Measurements from ENCODE around the gene COL9A2. TPM values are rescaled to one million over a fixed set of nuclear protein-coding genes. Genes with fewer than 3 reads are reported as not detected.
A peak's percentile ranks its signal among the peaks of the same experiment; 100 is the strongest.
"Not testable (repeated sequence)": the region's sequence is repeated elsewhere in the genome, so short reads cannot be mapped to it uniquely, and the experiment has no call there.

Gene COL9A2
- total and polyA plus RNA-seq, 4 donors = 8.6 to 27.7 (median 13.2) TPM

DNA sequence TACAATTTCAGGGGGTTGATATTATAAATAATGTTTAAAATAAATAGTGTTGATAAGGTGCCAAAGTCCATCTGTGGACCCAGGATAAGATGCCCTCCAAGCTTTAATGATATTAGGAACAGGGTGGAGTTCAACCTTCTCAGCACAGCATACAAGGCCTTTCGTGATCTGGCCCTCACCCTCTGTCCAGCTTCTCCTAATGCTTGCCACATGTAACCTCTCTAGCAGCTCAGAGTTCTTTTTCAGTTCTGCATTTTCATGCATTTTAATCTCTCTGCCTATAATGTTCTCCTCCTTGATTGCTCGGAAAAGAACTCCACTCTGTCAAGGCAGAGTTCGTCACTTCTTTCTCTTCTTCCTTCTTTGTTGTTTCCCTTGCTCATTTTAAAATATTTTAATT, 35.0 kb upstream of the COL9A2 start:
- Histone ChIP-seq H3K4me3 (ENCODE audit: low read length in 2 of 2) (no peak overlapping the region), H3K27me3 (ENCODE audit: control insufficient read depth in 1 of 2, insufficient read depth in 2 of 2, low read length in 1 of 2) (no peaks in the 10 kb centered on the region), H3K27ac (ENCODE audit: low read depth in 1 of 2, low read length in 2 of 2) (no peak overlapping the region), H3K9me3 (ENCODE audit: control insufficient read depth, low read length) (no peaks in the 10 kb centered on the region), H3K36me3 (ENCODE audit: control insufficient read depth in 1 of 2, insufficient read depth in 2 of 2, low read length in 1 of 2) (no peaks in the 10 kb centered on the region), H3K4me1 (ENCODE audit: control insufficient read depth in 1 of 2, insufficient read depth in 2 of 2, low read length in 2 of 2) (no peaks in the 10 kb centered on the region)
- ATAC-seq (ENCODE audit: low FRiP score) (no peak), DNase-seq (no peak)
- WGBS, 2 donors = 85 to 89% methylated on average over 3 of the region's 3 CpGs
- intact Hi-C loops (cut with DNase I) = no loop called here

DNA sequence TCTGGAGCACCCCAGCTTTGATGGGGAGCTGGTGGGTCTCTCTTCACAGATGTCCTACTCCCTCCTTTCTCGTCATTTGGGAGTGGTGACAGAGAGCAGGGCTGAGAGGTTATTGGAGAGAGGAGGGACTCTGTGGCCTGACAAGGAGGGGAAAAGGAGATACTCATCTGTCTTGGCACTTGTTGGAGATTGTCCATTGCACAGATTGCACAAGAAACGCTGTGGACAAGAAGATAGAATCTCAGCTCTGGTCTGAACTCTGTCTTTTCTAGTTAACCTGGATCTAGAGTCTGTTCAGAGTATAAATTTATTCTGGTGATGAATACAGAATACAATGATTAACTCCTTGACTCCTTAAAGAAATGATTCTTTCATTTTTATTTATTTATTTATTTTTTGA, 34.0 kb upstream of the COL9A2 start:
- Histone ChIP-seq H3K4me1 (ENCODE audit: control insufficient read depth in 1 of 2, insufficient read depth in 2 of 2, low read length in 2 of 2) (no peaks in the 10 kb centered on the region), H3K36me3 (ENCODE audit: control insufficient read depth in 1 of 2, insufficient read depth in 2 of 2, low read length in 1 of 2) (no peaks in the 10 kb centered on the region), H3K27ac (ENCODE audit: low read depth in 1 of 2, low read length in 2 of 2) (no peak overlapping the region), H3K9me3 (ENCODE audit: control insufficient read depth, low read length) (no peaks in the 10 kb centered on the region), H3K4me3 (ENCODE audit: low read length in 2 of 2) (no peak overlapping the region), H3K27me3 (ENCODE audit: control insufficient read depth in 1 of 2, insufficient read depth in 2 of 2, low read length in 1 of 2) (no peaks in the 10 kb centered on the region)
- no peak for ATAC-seq (ENCODE audit: low FRiP score)
- intact Hi-C loops (cut with DNase I) = no loop called here
- 81 to 84% methylated on average over 2 of the region's 2 CpGs for WGBS, 2 donors
- no peak for DNase-seq

DNA sequence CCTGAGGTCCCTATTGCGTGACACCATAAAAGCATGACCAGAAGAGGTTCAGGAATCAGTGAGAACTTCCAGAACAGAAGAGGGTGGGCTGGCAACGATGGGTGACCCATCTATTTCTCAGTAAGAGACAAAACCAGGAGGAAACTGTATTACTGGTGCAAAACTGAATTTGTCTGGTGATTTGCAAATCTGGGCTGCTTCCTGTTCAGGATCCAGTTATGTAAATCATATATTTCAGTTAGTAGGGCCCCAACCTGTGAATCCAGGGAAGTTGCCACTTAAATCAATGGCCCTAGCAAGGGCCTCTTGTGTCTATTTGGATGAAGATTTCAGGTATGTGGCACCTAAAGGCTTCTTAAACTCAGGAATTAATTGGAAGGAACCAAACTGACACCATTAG, 33.3 kb upstream of the COL9A2 start:
- ATAC-seq (ENCODE audit: low FRiP score) = no peak

DNA sequence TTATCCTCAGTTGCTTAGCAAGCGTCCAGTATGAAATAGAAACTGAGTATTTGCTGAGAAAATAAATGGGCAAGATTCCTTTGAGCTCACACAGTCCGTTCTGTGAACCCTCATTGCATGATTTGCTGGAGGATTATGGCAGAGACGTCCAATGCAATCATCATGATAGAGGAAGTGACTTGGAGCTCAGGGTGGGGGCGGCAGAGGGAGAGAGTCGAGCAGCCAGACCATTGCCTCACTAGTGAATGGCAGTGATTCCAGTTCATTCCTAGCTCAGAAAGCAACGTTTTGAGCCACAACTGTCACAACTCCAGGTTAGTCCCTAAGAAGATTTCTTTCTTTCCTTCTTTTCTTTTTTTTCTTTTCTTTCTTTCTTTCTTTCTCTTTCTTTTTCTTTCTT, 27.5 kb upstream of the COL9A2 start:
- no peaks in the 10 kb centered on the region for H3K4me1 ChIP-seq (ENCODE audit: control insufficient read depth in 1 of 2, insufficient read depth in 2 of 2, low read length in 2 of 2)
- peaks cover 2% of the 10 kb centered on the region for H3K9me3 ChIP-seq (ENCODE audit: control insufficient read depth, low read length)
- H3K36me3 ChIP-seq (ENCODE audit: control insufficient read depth in 1 of 2, insufficient read depth in 2 of 2, low read length in 1 of 2) = no peaks in the 10 kb centered on the region
- 3 to 7% methylated on average over 6 of the region's 6 CpGs for WGBS, 2 donors
- ATAC-seq (ENCODE audit: low FRiP score) (peak; percentile 57), DNase-seq (peak in 1 of 2 donors; percentile 82)
- H3K27ac ChIP-seq (ENCODE audit: low read depth in 1 of 2, low read length in 2 of 2) = no peak overlapping the region
- H3K4me3 ChIP-seq (ENCODE audit: low read length in 2 of 2) = no peak overlapping the region
- no peaks in the 10 kb centered on the region for H3K27me3 ChIP-seq (ENCODE audit: control insufficient read depth in 1 of 2, insufficient read depth in 2 of 2, low read length in 1 of 2)
- intact Hi-C loops (cut with DNase I) = loop anchor here in 1 of 2 donors (5.0 kb wide), 1 partner anchor 58 kb away; no protein-coding TSS in a partner anchor

More for the DNA sequence above, 33.3 kb upstream of the COL9A2 start:
- no peaks in the 10 kb centered on the region for H3K4me1 ChIP-seq (ENCODE audit: control insufficient read depth in 1 of 2, insufficient read depth in 2 of 2, low read length in 2 of 2)
- 90 to 92% methylated on average over 2 of the region's 2 CpGs for WGBS, 2 donors
- H3K4me3 ChIP-seq (ENCODE audit: low read length in 2 of 2) = no peak overlapping the region
- intact Hi-C loops (cut with DNase I) = no loop called here
- H3K27me3 ChIP-seq (ENCODE audit: control insufficient read depth in 1 of 2, insufficient read depth in 2 of 2, low read length in 1 of 2) = no peaks in the 10 kb centered on the region
- H3K27ac ChIP-seq (ENCODE audit: low read depth in 1 of 2, low read length in 2 of 2) = no peak overlapping the region
- DNase-seq = no peak
- no peaks in the 10 kb centered on the region for H3K9me3 ChIP-seq (ENCODE audit: control insufficient read depth, low read length)
- H3K36me3 ChIP-seq (ENCODE audit: control insufficient read depth in 1 of 2, insufficient read depth in 2 of 2, low read length in 1 of 2) = no peaks in the 10 kb centered on the region

DNA sequence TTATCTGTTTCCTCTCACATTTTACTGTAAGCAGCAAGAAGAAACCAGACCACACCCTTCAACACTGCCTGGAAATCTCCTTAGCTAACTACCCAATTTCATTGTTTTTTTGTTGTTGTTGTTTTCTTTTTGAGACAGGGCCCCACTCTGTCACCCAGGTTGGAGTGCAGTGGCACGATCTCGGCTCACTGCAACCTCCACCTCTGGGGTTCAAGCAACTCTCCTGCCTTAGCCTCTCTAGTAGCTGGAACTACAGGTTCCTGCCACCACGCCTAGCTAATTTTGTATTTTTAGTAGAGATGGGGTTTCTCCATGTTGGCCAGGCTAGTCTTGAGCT, 25.3 kb upstream of the COL9A2 start:
- not testable (repeated sequence) for H3K4me3 ChIP-seq (ENCODE audit: low read length in 2 of 2); H3K4me1 ChIP-seq (ENCODE audit: control insufficient read depth in 1 of 2, insufficient read depth in 2 of 2, low read length in 2 of 2); H3K27ac ChIP-seq (ENCODE audit: low read depth in 1 of 2, low read length in 2 of 2); H3K9me3 ChIP-seq (ENCODE audit: control insufficient read depth, low read length); DNase-seq; ATAC-seq (ENCODE audit: low FRiP score); H3K27me3 ChIP-seq (ENCODE audit: control insufficient read depth in 1 of 2, insufficient read depth in 2 of 2, low read length in 1 of 2); H3K36me3 ChIP-seq (ENCODE audit: control insufficient read depth in 1 of 2, insufficient read depth in 2 of 2, low read length in 1 of 2)
- WGBS, 2 donors = 90 to 95% methylated on average over 3 of the region's 3 CpGs
- intact Hi-C loops (cut with DNase I) = loop anchor here in 1 of 2 donors (5.0 kb wide), 1 partner anchor 60 kb away; no protein-coding TSS in a partner anchor

DNA sequence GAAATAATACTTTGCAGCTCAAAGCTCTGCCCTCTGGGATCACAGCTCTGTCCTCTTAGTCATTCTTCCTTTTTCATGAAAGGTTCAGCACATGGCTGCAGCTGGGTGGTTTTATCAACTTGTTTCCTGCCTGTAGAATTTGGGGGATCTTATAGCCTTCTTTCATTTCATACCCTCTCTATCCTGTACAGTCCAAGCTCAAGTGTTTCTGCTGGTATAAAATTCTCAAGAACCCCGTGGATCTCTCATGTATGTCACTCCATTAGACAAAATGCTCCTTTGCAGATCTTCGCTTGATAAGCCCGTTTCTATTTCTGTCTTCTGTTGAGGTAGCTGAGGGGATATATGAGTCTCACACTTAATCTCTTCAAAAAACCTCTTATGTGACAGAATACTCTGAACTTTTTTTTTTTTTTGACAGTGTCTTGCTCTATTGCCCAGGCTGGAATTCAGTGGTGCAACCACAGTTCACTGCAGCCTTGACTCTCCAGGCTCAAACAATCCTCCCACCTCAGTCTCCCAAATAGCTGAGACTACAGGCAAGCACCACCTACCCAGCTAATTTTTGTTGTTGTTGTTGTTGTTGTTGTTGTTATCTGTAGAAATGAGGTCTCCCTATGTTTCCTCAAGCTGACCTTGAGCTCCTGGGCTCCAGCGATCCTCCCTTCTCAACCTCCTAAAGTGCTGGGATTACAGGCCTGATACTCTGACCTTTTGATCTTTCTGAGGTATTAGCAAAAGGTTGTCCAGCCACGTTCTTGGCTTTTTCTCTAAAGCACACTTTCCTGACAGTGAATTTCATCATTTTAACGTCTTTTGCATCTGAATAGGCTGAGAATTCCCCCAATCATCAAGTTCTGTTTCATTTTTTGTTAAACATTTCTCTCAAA, 24.6 kb upstream of the COL9A2 start:
- peaks cover 2% of the 10 kb centered on the region for H3K9me3 ChIP-seq (ENCODE audit: control insufficient read depth, low read length)
- DNase-seq = no peak
- H3K36me3 ChIP-seq (ENCODE audit: control insufficient read depth in 1 of 2, insufficient read depth in 2 of 2, low read length in 1 of 2) = no peaks in the 10 kb centered on the region
- H3K27me3 ChIP-seq (ENCODE audit: control insufficient read depth in 1 of 2, insufficient read depth in 2 of 2, low read length in 1 of 2) = no peaks in the 10 kb centered on the region
- no peaks in the 10 kb centered on the region for H3K4me1 ChIP-seq (ENCODE audit: control insufficient read depth in 1 of 2, insufficient read depth in 2 of 2, low read length in 2 of 2)
- intact Hi-C loops (cut with DNase I) = loop anchor here in 1 of 2 donors (5.0 kb wide), 1 partner anchor 61 kb away; no protein-coding TSS in a partner anchor
- WGBS, 2 donors = 74 to 76% methylated on average over 6 of the region's 6 CpGs
- H3K27ac ChIP-seq (ENCODE audit: low read depth in 1 of 2, low read length in 2 of 2) = no peak overlapping the region
- no peak for ATAC-seq (ENCODE audit: low FRiP score)
- H3K4me3 ChIP-seq (ENCODE audit: low read length in 2 of 2) = no peak overlapping the region

DNA sequence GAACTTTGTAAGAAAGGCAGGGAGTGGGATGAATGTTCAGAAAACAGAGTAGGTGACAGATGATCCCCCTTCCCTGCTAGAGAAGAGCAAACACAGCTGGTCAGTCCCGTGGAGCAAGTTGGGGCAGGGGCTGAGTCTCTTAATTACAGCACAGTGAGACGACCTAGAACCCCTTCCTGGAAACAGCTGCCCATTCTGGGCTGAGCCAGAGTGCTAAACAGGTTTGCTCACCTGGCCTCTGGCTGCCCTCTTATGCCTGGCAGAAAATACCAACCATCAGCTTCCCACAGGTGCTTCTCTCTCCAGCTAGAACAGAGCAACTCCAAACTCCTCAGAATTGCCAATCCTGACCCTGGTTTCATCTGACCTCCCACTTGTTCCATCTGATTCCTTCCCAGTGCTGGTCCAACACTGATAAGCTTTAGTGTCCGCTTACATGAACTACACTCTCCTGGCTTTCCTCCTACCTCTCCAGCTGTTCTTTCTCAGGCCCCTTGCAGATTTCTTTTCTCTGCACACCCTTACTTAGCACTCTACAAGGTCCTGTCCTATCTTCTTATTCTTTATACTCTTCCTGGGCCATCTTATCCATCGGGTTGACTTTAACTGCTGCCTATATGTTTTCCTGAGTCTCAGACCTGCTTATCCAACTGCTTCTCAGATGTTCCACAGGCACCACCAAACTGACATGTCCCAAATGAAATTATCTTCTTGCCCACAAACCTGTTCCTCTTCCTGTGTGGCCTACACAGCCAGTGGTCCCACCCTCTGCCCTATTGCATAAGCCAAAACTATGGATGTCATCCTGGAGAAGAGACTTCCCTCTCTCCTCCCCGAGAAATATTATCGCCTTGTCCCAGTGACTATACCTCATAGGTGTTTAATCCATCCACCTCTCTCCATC, 22.6 kb upstream of the COL9A2 start:
- 61 to 62% methylated on average over 6 of the region's 6 CpGs for WGBS, 2 donors
- no peaks in the 10 kb centered on the region for H3K27me3 ChIP-seq (ENCODE audit: control insufficient read depth in 1 of 2, insufficient read depth in 2 of 2, low read length in 1 of 2)

DNA sequence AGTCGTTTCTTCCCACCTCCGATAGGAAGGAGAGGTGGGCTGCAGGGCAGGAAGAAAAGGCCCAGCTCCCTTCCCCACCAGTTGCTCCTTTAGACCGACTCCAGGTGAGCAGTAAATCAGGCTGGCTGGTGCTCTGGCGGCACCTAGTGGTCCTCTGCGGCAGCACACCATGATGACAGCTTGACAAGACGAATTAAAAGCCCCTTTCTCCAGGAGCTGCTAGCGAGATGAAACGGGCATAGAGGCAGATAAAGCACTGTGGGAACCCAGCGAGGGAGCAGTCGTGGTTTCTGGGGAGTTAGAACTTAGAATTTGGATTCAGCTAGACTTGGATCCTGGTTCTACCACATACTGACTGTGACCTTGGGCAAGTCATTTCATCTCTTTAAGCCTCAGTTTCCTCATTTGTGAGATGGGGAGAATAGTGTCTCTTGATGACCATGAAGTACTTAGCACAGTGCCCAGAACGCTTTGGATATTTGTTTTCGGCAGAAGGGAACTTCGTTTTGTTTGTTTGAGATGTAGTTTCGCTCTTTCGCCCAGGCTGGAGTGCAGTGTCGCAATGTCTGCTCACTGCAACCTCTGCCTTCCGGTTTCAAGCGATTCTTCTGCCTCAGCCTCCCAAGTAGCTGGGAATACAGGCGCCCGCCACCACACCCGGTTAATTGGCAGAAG, 21.8 kb upstream of the COL9A2 start:
- WGBS, 2 donors = 33 to 34% methylated on average over 21 of the region's 21 CpGs
- Histone ChIP-seq H3K27me3 (ENCODE audit: control insufficient read depth in 1 of 2, insufficient read depth in 2 of 2, low read length in 1 of 2) (no peaks in the 10 kb centered on the region), H3K27ac (ENCODE audit: low read depth in 1 of 2, low read length in 2 of 2) (no peak overlapping the region), H3K4me3 (ENCODE audit: low read length in 2 of 2) (no peak overlapping the region), H3K36me3 (ENCODE audit: control insufficient read depth in 1 of 2, insufficient read depth in 2 of 2, low read length in 1 of 2) (no peaks in the 10 kb centered on the region), H3K9me3 (ENCODE audit: control insufficient read depth, low read length) (peaks cover 2% of the 10 kb centered on the region), H3K4me1 (ENCODE audit: control insufficient read depth in 1 of 2, insufficient read depth in 2 of 2, low read length in 2 of 2) (no peaks in the 10 kb centered on the region)
- peak; percentile 82 to 92 for DNase-seq
- intact Hi-C loops (cut with DNase I) = loop anchor here (1.0 to 5.0 kb wide), 5 partner anchors 63 to 252 kb away; no protein-coding TSS in a partner anchor
- ATAC-seq (ENCODE audit: low FRiP score) = peak; percentile 88

More for the DNA sequence above, 22.6 kb upstream of the COL9A2 start:
- DNase-seq (no peak), ATAC-seq (ENCODE audit: low FRiP score) (no peak)
- Histone ChIP-seq H3K9me3 (ENCODE audit: control insufficient read depth, low read length) (peaks cover 2% of the 10 kb centered on the region), H3K4me3 (ENCODE audit: low read length in 2 of 2) (no peak overlapping the region), H3K36me3 (ENCODE audit: control insufficient read depth in 1 of 2, insufficient read depth in 2 of 2, low read length in 1 of 2) (no peaks in the 10 kb centered on the region), H3K27ac (ENCODE audit: low read depth in 1 of 2, low read length in 2 of 2) (no peak overlapping the region), H3K4me1 (ENCODE audit: control insufficient read depth in 1 of 2, insufficient read depth in 2 of 2, low read length in 2 of 2) (no peaks in the 10 kb centered on the region)
- intact Hi-C loops (cut with DNase I) = loop anchor here (2.0 to 5.0 kb wide), 4 partner anchors 63 to 252 kb away; no protein-coding TSS in a partner anchor
